GM06990 (cell line): ENCODE data around the gene VWA3B.

Experiments used
- DNase-seq: peaks from one replicate; pipeline ENCODE4 v3.0.0-alpha.2; 2011; ENCODE audit not compliant: insufficient read length; ENCODE audit errors: extremely low read depth
- H3K27me3 ChIP-seq: replicated peaks from 2 replicates; pipeline ENCODE4 v1.6.0; 2011; ENCODE audit warnings: low read length; ENCODE audit not compliant: control insufficient read depth, insufficient read depth
- H3K36me3 ChIP-seq: 2 replicates; pipeline ENCODE4 v1.5.1; 2011; ENCODE audit warnings: low read length; ENCODE audit not compliant: control insufficient read depth, insufficient read depth
- H3K4me3 ChIP-seq: replicated peaks from 2 replicates; pipeline ENCODE4 v1.5.1; 2011; ENCODE audit warnings: low read depth, mild to moderate bottlenecking, control low read depth, low read length
- TF ChIP-seq, protein P1 (sequence below): IDR thresholded peaks from 2 replicates; pipeline ENCODE4 v1.5.1; 2011; ENCODE audit warnings: low read length, control low read depth, mild to moderate bottlenecking, inconsistent platforms; ENCODE audit not compliant: insufficient read depth, poor library complexity, severe bottlenecking

Gene VWA3B

DNA sequence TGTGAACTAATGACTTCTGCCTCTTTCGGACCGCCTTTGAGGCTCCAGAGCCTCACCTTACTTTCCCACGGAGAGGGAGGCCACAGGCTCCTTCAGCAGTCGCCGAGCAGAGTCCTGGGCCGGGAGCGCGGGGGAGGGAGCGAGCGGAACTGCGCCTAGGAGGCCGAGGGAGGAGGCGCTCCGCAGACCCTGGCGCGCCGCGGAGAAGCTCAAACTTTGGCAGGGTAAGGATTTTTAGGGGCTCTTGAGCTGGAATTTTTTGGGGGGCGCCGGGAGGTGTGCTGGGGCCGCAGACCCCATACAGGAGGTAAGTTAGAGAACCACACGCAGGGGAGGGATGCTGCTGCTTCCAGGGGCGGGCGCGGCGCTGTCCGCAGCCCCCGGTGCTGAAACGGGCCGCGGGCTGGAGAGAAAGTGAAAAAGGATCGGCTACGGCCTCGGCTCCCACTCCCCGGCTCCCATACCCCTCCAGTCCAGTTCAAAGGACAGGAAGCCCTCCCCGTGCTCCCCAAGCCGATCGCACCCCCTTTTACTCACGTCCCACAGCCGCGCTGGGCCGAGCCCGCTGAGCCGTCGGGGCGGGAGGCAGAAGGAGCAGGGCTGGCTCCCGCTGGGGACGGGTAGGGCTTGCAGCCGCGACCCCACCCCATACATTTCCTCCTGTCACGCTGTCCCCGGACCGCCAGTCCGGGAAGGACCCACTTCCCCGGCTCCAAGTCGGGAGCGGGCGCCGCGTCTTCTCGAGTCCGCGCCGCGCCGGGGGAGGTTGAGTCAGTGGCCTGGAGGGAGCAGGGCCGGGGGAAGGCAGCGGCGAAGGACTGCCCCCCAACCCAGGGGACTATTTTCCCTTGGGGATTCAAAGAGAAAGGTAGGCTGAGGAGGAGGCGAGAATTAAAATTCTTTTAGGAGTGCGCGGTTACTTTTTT, 259.6 kb downstream of the VWA3B start, which contains the start of gene CNGA3:
CNGA3 (plus strand) TSS at position 146 of the 926 bp plus-strand sequence. CDS start 23,520 bp downstream, outside the sequence.
- Histone ChIP-seq H3K4me3 (no peak within 1 kb of the TSS), H3K36me3 (no peaks in the 10 kb centered on the region), H3K27me3 (peaks cover 3% of the 10 kb centered on the region)
- no peak for DNase-seq
- TF ChIP-seq, protein P1, sequence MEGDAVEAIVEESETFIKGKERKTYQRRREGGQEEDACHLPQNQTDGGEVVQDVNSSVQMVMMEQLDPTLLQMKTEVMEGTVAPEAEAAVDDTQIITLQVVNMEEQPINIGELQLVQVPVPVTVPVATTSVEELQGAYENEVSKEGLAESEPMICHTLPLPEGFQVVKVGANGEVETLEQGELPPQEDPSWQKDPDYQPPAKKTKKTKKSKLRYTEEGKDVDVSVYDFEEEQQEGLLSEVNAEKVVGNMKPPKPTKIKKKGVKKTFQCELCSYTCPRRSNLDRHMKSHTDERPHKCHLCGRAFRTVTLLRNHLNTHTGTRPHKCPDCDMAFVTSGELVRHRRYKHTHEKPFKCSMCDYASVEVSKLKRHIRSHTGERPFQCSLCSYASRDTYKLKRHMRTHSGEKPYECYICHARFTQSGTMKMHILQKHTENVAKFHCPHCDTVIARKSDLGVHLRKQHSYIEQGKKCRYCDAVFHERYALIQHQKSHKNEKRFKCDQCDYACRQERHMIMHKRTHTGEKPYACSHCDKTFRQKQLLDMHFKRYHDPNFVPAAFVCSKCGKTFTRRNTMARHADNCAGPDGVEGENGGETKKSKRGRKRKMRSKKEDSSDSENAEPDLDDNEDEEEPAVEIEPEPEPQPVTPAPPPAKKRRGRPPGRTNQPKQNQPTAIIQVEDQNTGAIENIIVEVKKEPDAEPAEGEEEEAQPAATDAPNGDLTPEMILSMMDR: no peak

DNA sequence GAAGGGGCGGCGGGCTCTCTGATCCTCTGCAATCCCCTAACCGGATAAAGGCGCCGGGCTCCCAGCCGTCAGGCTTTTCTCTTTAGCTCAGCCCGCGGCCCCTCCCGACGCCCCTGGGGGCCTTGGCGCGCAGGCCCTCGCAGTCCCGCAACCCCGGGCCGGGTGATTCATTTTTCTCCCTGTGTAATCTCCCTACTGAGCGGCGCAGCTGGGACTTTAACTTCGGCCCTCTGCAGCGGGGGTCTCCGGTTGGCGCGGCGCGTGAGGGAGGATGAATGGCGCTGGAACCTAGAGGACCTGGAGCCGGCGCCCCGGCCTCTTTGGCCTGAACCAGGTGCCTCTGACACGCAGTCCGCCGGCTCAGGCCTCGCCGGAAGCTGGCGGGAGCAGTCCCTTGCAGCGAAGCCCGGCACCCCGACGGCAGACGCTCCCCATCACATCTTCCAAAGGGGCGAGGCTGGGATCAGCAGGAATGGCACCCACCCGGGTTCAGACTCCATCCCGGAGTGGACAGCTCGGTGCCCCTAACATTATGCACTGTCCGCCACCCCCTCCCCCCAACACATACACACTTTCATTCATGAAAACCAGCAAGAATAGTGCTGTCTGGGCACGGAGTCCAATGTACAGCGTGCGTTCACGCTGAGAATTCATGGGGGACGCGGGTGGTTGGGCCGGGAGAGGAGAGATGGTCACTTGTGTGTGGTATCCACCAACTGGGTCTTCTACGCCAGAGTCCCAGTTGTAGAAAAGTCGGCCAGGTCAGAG, 260.5 kb downstream of the VWA3B start:
- H3K36me3 ChIP-seq: no peaks in the 10 kb centered on the region
- H3K27me3 ChIP-seq: peaks cover 3% of the 10 kb centered on the region
- no peak for DNase-seq
- TF ChIP-seq, protein P1: no peak
- H3K4me3 ChIP-seq: no peak overlapping the region

DNA sequence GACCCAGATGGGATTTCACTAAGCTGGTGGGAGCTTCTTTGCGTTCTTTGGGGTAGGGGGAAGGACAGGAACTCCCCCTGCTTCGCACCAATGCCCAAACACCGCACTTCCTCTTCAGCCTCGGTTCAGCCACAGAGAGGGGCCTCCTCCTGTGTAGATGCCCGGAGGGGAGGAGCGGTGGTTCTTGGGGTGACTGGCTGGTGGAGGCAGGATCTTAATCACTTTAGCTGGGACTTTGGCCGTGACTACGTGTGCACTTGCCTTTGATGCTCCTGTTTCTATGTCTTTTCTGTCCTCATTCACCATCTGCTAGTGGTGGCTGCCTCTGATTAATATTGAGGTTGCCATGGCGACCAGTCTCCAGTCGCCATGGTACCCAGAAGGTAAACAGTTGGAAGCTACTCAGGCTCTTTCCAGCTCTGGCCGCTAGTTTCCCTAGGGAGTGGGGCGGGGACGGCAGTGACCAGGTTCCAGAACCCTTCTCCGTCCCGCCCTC, 261.1 kb downstream of the VWA3B start:
- Histone ChIP-seq H3K36me3 (no peaks in the 10 kb centered on the region), H3K4me3 (no peak overlapping the region), H3K27me3 (peaks cover 3% of the 10 kb centered on the region)
- TF ChIP-seq, protein P1: no peak
- no peak for DNase-seq

DNA sequence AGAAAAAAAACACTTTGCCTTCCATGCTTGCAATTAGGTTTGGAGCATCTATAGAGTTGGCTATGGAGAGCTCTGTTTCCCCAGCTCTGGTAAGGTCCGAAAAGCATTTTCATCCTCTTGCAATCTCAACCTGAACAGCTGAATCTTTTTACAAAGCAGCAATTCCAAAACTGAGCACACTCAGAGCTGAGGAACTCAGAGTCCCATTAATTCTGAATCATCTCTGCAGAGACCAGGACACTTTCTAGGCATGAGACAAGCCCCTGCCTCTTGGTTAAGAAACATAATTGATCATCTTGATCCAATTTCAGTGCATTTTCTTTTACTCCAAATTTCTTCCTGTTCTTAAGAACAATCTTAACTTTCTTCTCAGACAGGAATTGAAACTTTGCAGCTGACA, 263.4 kb downstream of the VWA3B start:
- Histone ChIP-seq H3K36me3 (no peaks in the 10 kb centered on the region), H3K27me3 (peaks cover 3% of the 10 kb centered on the region; the same call in 1 of the 2 replicates), H3K4me3 (no peak overlapping the region)
- TF ChIP-seq, protein P1: no peak
- DNase-seq: no peak

DNA sequence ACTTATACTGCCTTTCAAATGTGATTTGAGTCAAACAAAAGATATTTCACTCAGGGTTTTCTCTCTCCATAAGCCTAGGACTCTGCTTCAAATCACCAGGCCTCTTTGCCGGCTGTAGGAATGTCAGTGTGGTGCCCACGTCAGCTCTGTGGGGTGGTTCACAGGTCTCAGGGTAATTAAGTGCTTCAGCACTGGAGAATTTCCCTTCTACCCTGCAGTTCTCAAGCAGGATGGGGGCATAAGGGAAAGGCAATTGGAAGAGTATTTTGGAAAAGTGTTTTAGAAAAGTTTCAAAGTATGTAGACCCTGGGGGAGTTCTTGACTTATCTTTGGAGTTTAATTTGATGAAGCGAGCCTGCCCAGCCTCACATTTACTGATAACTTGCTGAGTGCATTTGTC, 268.9 kb downstream of the VWA3B start:
- H3K36me3 ChIP-seq: no peaks in the 10 kb centered on the region
- H3K4me3 ChIP-seq: no peak overlapping the region
- no peak for DNase-seq
- TF ChIP-seq, protein P1: no peak
- H3K27me3 ChIP-seq: no peaks in the 10 kb centered on the region
